Gastrocnemius medialis (tissue), 4 donors: ENCODE measurements around the gene SNRNP25. TPM values are rescaled to one million over a fixed set of nuclear protein-coding genes. Genes with fewer than 3 reads are reported as not detected.

Experiments used
- ATAC-seq, 2 donors: fragments of 150-250 bp; one replicate each; pipeline ENCODE4 v1.9.1; 2016
- DNase-seq, 2 donors: peaks; one replicate each; pipeline ENCODE4 v3.0.0-alpha.2; 2019
- H3K27ac ChIP-seq, 4 donors: fragments of 200-600 bp; sonication (generic); 1 replicate in 1 of 4; 2 replicates in 3 of 4; pipeline ENCODE4 v1.5.1; 2016 to 2018; ENCODE audit warnings: mild to moderate bottlenecking in 2 of 4, moderate library complexity in 1 of 4
- H3K27me3 ChIP-seq, 3 donors: fragments of 200-600 bp; sonication (generic) in 2 of 3; 1 replicate in 1 of 3; 2 replicates in 2 of 3; pipeline versions ENCODE4 v1.5.1 to v1.6.0; 2016 to 2019; ENCODE audit warnings: mild to moderate bottlenecking in 1 of 3, moderate library complexity in 1 of 3
- H3K36me3 ChIP-seq, 2 donors: fragments of 200-600 bp; sonication (generic) in 1 of 2; one replicate each; pipeline ENCODE4 v1.5.1; 2017 to 2018
- H3K4me1 ChIP-seq, 2 donors: fragments of 200-600 bp; sonication (generic) in 1 of 2; one replicate each; pipeline ENCODE4 v1.5.1; 2016 to 2017; ENCODE audit warnings: mild to moderate bottlenecking in 2 of 2
- H3K4me3 ChIP-seq, 4 donors: fragments of 200-600 bp; sonication (generic) in 3 of 4; 1 replicate in 1 of 4; 2 replicates in 3 of 4; pipeline ENCODE4 v1.5.1; 2016 to 2019; ENCODE audit warnings: mild to moderate bottlenecking in 2 of 4
- H3K9me3 ChIP-seq, 3 donors: fragments of 200-600 bp; sonication (generic) in 2 of 3; 1 replicate in 1 of 3; 2 replicates in 2 of 3; pipeline ENCODE4 v1.5.1; 2016 to 2019
- POLR2A ChIP-seq, 2 donors: fragments of 450-650 bp; IDR thresholded peaks; one replicate each; pipeline ENCODE4 v1.6.1; 2017; ENCODE audit warnings: antibody characterized with exemption in 2 of 2, mild to moderate bottlenecking in 2 of 2, moderate library complexity in 2 of 2
- in situ Hi-C, 4 donors: fragments of 200-750 bp; cut with MboI; loops; one replicate each; pipeline versions ENCODE4 v1.15.0 to v1.8.0; 2017; ENCODE audit warnings: low sequenced_read_pairs in 4 of 4
- intact Hi-C: fragments of 100-400 bp; cut with DNase I; formaldehyde crosslinking; loops from one replicate; pipeline ENCODE4 v1.15.1; 2023; ENCODE audit warnings: low total_unique reads
- total RNA-seq, 4 donors: library from RNA; depleted of rRNA; stranded (reverse); fragments of >200 nt; gene quantifications; one replicate each; pipeline versions ENCODE4 v1.1.0 to v1.2.3, GENCODE V29; 2016
- TF ChIP-seq, protein P1 (sequence below), 5 experiments: fragments of 450-650 bp in 3 of 5; fragments of 200-600 bp in 2 of 5; sonication (generic) in 2 of 5; IDR thresholded peaks in 4 of 5; conservative IDR thresholded peaks in 1 of 5; 1 replicate in 4 of 5; 2 replicates in 1 of 5; pipeline ENCODE4 v1.5.1; 2016 to 2019; ENCODE audit warnings: antibody characterized with exemption in 5 of 5, mild to moderate bottlenecking in 3 of 5, moderate library complexity in 3 of 5

SNRNP25 gene
- total RNA-seq, 4 donors from 2014 or later, result 42.8 to 77.6 (median 69.7) TPM

DNA sequence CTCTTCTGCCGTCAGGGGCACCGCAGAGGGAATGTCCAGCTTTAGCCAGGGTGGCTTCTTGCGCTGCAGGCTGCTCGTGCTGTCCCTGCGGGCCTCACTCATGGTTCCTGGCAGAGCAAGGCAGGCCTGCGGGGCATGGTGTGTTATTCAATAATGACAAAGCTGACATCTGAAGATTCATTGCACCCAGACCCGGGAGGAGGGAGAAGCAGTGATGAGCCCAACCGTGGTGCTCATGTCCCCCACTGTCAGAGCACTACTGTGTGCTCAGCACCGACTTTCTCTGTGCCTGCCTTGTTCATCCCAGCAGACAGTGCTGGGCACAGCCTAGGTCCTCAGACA is 11.3 kb downstream of the SNRNP25 start:
- no peak overlapping the region for H3K4me3 ChIP-seq
- H3K36me3 ChIP-seq, result peaks cover 0 to 43% of the 10 kb centered on the region in 2 donors
- intact Hi-C loops, result loop anchor here (1.0 kb wide), 1 partner anchor 32 kb away; no protein-coding TSS in a partner anchor
- TF ChIP-seq, protein P1, sequence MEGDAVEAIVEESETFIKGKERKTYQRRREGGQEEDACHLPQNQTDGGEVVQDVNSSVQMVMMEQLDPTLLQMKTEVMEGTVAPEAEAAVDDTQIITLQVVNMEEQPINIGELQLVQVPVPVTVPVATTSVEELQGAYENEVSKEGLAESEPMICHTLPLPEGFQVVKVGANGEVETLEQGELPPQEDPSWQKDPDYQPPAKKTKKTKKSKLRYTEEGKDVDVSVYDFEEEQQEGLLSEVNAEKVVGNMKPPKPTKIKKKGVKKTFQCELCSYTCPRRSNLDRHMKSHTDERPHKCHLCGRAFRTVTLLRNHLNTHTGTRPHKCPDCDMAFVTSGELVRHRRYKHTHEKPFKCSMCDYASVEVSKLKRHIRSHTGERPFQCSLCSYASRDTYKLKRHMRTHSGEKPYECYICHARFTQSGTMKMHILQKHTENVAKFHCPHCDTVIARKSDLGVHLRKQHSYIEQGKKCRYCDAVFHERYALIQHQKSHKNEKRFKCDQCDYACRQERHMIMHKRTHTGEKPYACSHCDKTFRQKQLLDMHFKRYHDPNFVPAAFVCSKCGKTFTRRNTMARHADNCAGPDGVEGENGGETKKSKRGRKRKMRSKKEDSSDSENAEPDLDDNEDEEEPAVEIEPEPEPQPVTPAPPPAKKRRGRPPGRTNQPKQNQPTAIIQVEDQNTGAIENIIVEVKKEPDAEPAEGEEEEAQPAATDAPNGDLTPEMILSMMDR (IDR thresholded peaks at IDR 0.05 in 4 of 5, conservative IDR thresholded peaks at IDR 0.05 in 1 of 5), result no peak
- no peak for TF ChIP-seq POLR2A (IDR thresholded peaks at IDR 0.05)
- in situ Hi-C loops, result no loop called here
- no peak for DNase-seq
- H3K4me1 ChIP-seq, result peaks cover 26 to 28% of the 10 kb centered on the region in 2 donors
- H3K27ac ChIP-seq, result peak overlapping the region in 2 of 4 donors; percentile 47 to 53
- H3K9me3 ChIP-seq, result no peaks in the 10 kb centered on the region
- no peaks in the 10 kb centered on the region for H3K27me3 ChIP-seq
- no peak for ATAC-seq

DNA sequence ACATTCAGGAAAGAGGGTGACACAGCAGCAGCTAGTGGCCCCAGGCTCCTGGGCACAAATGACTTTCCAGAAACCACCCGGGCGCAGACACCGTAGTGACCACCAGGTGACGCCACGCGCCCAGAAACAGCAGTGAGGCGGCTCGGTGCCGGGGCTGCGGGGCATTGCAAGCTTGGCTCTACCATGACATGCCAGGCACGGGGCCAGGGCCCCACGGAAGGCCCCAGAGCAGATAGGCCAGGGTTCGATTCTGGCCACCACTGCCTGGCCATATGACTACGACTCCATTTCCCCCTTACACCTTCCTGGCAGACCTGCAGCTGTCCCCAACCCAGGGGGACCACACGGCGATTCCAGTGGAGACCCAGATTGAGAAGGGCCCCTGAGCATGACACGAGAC is 12.1 kb downstream of the SNRNP25 start:
- Histone ChIP-seq H3K27ac (peak overlapping the region in 1 of 4 donors; percentile 1), H3K27me3 (no peaks in the 10 kb centered on the region), H3K4me1 (peaks cover 34 to 37% of the 10 kb centered on the region in 2 donors), H3K9me3 (no peaks in the 10 kb centered on the region), H3K36me3 (peaks cover 0 to 34% of the 10 kb centered on the region in 2 donors), H3K4me3 (no peak overlapping the region)
- intact Hi-C loops, result loop anchor here (1.0 kb wide), 1 partner anchor 32 kb away; no protein-coding TSS in a partner anchor
- ATAC-seq, result peak; percentile 46 to 65
- no peak for TF ChIP-seq POLR2A (IDR thresholded peaks at IDR 0.05)
- TF ChIP-seq, protein P1 (IDR thresholded peaks at IDR 0.05 in 4 of 5, conservative IDR thresholded peaks at IDR 0.05 in 1 of 5), result peak; percentile 98 to 99 (median 99)
- peak; percentile 65 to 80 for DNase-seq
- in situ Hi-C loops, result no loop called here

DNA sequence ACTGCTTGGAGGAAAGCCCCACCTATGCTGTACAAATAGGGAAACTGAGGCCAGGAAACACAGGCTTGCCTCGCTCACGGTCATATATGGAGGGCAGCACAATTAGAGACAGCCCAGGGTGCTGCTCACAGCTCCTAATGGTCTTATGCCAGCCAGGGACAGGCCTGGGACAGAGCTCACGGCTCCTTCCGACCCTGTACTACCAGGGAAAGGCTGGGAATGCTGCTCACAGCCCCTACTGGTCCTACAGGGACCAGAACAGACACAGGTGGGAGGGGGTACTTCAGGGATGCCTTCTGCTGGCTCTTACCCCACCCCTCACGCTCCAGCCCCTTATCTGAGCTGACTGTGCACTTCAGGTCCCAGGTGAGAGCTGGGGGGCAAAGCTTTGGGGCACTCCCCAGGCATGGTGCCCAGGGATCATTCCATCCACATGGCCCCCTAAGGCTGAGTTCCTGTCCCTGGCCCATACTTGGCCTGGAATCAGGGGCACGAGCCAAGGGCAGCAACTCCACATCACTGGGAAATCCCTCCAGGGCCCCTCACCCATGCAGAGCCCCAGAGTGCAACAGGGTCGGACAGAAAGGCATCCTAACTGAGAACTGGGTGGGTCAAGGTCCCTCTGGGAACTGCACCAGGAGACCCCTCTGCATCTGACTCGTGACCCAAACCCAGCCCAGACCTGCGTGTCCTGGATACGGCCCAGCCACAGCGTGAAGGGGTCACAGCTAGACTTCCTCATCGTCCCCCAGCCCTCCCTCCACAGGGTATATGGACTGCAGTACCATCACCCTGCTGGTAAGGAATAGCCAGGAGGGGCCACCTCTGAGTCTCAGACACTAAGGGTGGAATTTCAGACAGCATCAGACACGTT is 12.9 kb downstream of the SNRNP25 start:
- H3K9me3 ChIP-seq, result no peaks in the 10 kb centered on the region
- ATAC-seq, result no peak
- peaks cover 0 to 26% of the 10 kb centered on the region in 2 donors for H3K36me3 ChIP-seq
- no peak for DNase-seq
- H3K27me3 ChIP-seq, result no peaks in the 10 kb centered on the region
- H3K4me1 ChIP-seq, result peaks cover 42 to 45% of the 10 kb centered on the region in 2 donors
- H3K27ac ChIP-seq, result peak overlapping the region in 1 of 4 donors; percentile 14
- intact Hi-C loops, result no loop called here
- no peak for TF ChIP-seq POLR2A (IDR thresholded peaks at IDR 0.05)
- TF ChIP-seq, protein P1 (IDR thresholded peaks at IDR 0.05 in 4 of 5, conservative IDR thresholded peaks at IDR 0.05 in 1 of 5), result peak in 1 of 5 experiments; percentile 10
- no peak overlapping the region for H3K4me3 ChIP-seq
- in situ Hi-C loops, result no loop called here

DNA sequence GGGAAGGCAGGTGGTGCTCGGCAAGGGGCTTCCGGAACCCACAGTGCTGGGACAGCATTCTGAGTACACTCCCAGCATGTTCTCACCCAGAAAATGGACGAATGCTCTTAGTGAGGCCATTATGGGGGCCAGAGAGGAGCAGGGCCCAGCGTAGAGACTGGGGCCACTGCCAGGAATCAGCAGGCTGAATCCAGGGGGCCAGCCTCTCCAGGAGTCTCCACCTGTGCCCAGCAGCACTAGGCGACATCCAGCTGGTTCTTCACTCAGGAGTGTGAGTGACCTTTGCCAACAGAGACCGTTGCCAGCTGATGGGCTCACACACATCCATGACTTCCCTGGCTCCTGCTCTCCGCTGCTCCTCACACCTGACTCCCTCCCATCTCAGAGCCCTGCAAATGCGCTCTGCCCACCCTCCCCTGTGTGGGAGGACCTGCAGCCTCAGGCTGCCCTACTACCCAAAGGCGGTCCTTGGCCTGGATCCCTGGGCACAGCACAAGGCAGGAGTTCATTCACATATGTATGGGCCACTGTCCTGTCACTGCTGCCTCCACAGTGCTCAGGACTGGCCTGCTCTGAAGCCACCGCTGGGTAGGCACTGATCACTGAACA is 13.7 kb downstream of the SNRNP25 start:
- H3K27ac ChIP-seq, result peak overlapping the region in 3 of 4 donors; percentile 8 to 14 (median 10)
- no peaks in the 10 kb centered on the region for H3K27me3 ChIP-seq
- ATAC-seq (no peak), DNase-seq (peak in 1 of 2 donors; percentile 73)
- H3K4me1 ChIP-seq, result peaks cover 44 to 47% of the 10 kb centered on the region in 2 donors
- intact Hi-C loops, result no loop called here
- H3K9me3 ChIP-seq, result no peaks in the 10 kb centered on the region
- no peak overlapping the region for H3K4me3 ChIP-seq
- H3K36me3 ChIP-seq, result peaks cover 0 to 19% of the 10 kb centered on the region in 2 donors
- in situ Hi-C loops, result no loop called here
- TF ChIP-seq, protein P1 (IDR thresholded peaks at IDR 0.05 in 4 of 5, conservative IDR thresholded peaks at IDR 0.05 in 1 of 5), result no peak
- no peak for TF ChIP-seq POLR2A (IDR thresholded peaks at IDR 0.05)
